Suppressor macrophage (primary cell): Measurements from ENCODE around the gene VSIG10L.

Experiments
- DNase-seq, 4 experiments: peaks; one replicate each; pipeline ENCODE4 v3.0.0-alpha.2; 2020 to 2022

VSIG10L gene

GRCh38 chr19:51337861-51338562 is 3.9 kb downstream of the VSIG10L start:
- no peak for DNase-seq

- DNase-seq: no peak
These were observed 4.6 kb downstream of the VSIG10L start for GRCh38 chr19:51337141-51337860.

GRCh38 chr19:51333836-51334460 is 8.0 kb downstream of the VSIG10L start:
- DNase-seq: no peak

- no peak for DNase-seq
These were observed 10.2 kb downstream of the VSIG10L start for GRCh38 chr19:51331716-51332115.

- DNase-seq: no peak
These were observed 10.7 kb downstream of the VSIG10L start for GRCh38 chr19:51331193-51331592.

- no peak for DNase-seq
These were observed 11.6 kb downstream of the VSIG10L start for GRCh38 chr19:51330366-51330765.

GRCh38 chr19:51329411-51329810 is 12.5 kb downstream of the VSIG10L start:
- no peak for DNase-seq

- peak; percentile 76 to 90 (median 83) for DNase-seq
These were observed 14.6 kb downstream of the VSIG10L start for GRCh38 chr19:51327066-51328001.

GRCh38 chr19:51326216-51327065 is 15.5 kb downstream of the VSIG10L start:
- DNase-seq: peak in 1 of 4 experiments; percentile 19

- DNase-seq: peak; percentile 16 to 60 (median 54)
These were observed 16.6 kb downstream of the VSIG10L start for GRCh38 chr19:51325161-51325976.

- peak in 1 of 4 experiments; percentile 13 for DNase-seq
These were observed 17.8 kb downstream of the VSIG10L start for GRCh38 chr19:51324167-51324481.

- DNase-seq: no peak
These were observed 18.3 kb downstream of the VSIG10L start for GRCh38 chr19:51323481-51324166.

- no peak for DNase-seq
These were observed 20.1 kb downstream of the VSIG10L start for GRCh38 chr19:51321799-51322198.

GRCh38 chr19:51320280-51320657 is 21.7 kb downstream of the VSIG10L start:
- no peak for DNase-seq

- DNase-seq: no peak
These were observed 22.2 kb downstream of the VSIG10L start for GRCh38 chr19:51319649-51320279.

- DNase-seq: no peak
These were observed 23.0 kb downstream of the VSIG10L start for GRCh38 chr19:51318687-51319648.

- DNase-seq: no peak
These were observed 24.0 kb downstream of the VSIG10L start for GRCh38 chr19:51317968-51318367.

GRCh38 chr19:51317376-51317775 is 24.6 kb downstream of the VSIG10L start:
- DNase-seq: no peak

GRCh38 chr19:51316688-51317087 is 25.3 kb downstream of the VSIG10L start:
- DNase-seq: no peak
